Measurements from ENCODE around the gene ZMIZ2. TPM values are rescaled to one million over a fixed set of nuclear protein-coding genes. Genes with fewer than 3 reads are reported as not detected.
"Not testable (repeated sequence)": the region's sequence is repeated elsewhere in the genome, so short reads cannot be mapped to it uniquely, and the experiment has no call there.

ZMIZ2 gene
- total and polyA plus RNA-seq, 9 of the 15 experiments (the other 6 are each of a cell fraction or from before 2014, with no cell fraction given), result 0.13 to 40.3 (median 4.9) TPM

- TF ChIP-seq TCF7 (IDR thresholded peaks at IDR 0.05; ENCODE audit: borderline replicate concordance) (no peak), ZBTB33 (CRISPR knock-in tag; IDR thresholded peaks at IDR 0.05) (peak; percentile 37), VEZF1 (CRISPR knock-in tag; IDR thresholded peaks at IDR 0.05) (no peak), HNRNPUL1 (IDR thresholded peaks at IDR 0.05; ENCODE audit: low read length) (no peak), TAL1 (IDR thresholded peaks at IDR 0.05) (no peak), POLR2A (conservative IDR thresholded peaks at IDR 0.05) (peak; percentile 62; the same call in 1 of the 2 replicates)
These were observed 53.9 kb downstream of the ZMIZ2 start (continued) for GRCh38 chr7:44802418-44803025.

GRCh38 chr7:44803828-44804519, 55.3 kb downstream of the ZMIZ2 start:
- Histone ChIP-seq H3K36me3 (ENCODE audit: control insufficient read depth, insufficient read depth, low read length) (peaks cover 46% of the 10 kb centered on the region), H3K79me2 (ENCODE audit: control insufficient read depth, insufficient read depth, low read length) (peaks cover 19% of the 10 kb centered on the region), H4K20me1 (replicated peaks; ENCODE audit: control insufficient read depth, insufficient read depth, low read length) (peaks cover 15% of the 10 kb centered on the region)
- TF ChIP-seq ILF3 (IDR thresholded peaks at IDR 0.05; ENCODE audit: borderline replicate concordance), result peak; percentile 71; the same call in 1 of the 2 replicates
- TF ChIP-seq ZBTB26 (CRISPR knock-in tag; IDR thresholded peaks at IDR 0.05), result 0 out of 2 replicates have a peak, but pooled peaks have one; percentile 16
- peak; percentile 73; the same call in 1 of the 2 replicates for TF ChIP-seq POLR2AphosphoS2 (IDR thresholded peaks at IDR 0.05; ENCODE audit: low read length)
- TF ChIP-seq SUPT5H (IDR thresholded peaks at IDR 0.05), result peak; percentile 77
- TF ChIP-seq ZNF121 (CRISPR knock-in tag; conservative IDR thresholded peaks at IDR 0.05), result peak; percentile 54
- peak; percentile 76 for TF ChIP-seq POLR2A (conservative IDR thresholded peaks at IDR 0.05)
- peak; percentile 53; the same call in 1 of the 2 replicates for TF ChIP-seq POLR2G (IDR thresholded peaks at IDR 0.05; ENCODE audit: low read depth, low read length)
- 0 out of 2 replicates have a peak, but pooled peaks have one; percentile 43 for TF ChIP-seq HBP1 (CRISPR knock-in tag; IDR thresholded peaks at IDR 0.05)
- in situ Hi-C loops (cut with MboI); H3K4me2 ChIP-seq (ENCODE audit: insufficient read depth, low read length); DNase-seq (ENCODE audit: extremely low read depth in 1 of 4, low spot score in 3 of 4); H3K27ac ChIP-seq (ENCODE audit: extremely low read depth, low read depth, low read length); H3K4me1 ChIP-seq (replicated peaks in 1 of 2; ENCODE audit: control insufficient read depth in 2 of 2, insufficient read depth in 2 of 2, low read length in 2 of 2); intact Hi-C loops (cut with micrococcal nuclease); H3K9ac ChIP-seq (ENCODE audit: insufficient read depth in 1 of 2, low read depth in 2 of 2, low read length in 2 of 2); FAIRE-seq; BruUV-seq (replicated peaks); H2AFZ ChIP-seq (ENCODE audit: low read depth, low read length); CTCF ChIA-PET (ENCODE audit: low intra/inter-chr PET ratio); H3K9me3 ChIP-seq (replicated peaks; ENCODE audit: control insufficient read depth, insufficient read depth, low read depth, low read length); H3K9me1 ChIP-seq (ENCODE audit: control insufficient read depth, insufficient read depth, low read length); H3K4me3 ChIP-seq; H3K27me3 ChIP-seq (ENCODE audit: control insufficient read depth in 2 of 2, insufficient read depth in 2 of 2, low read length in 2 of 2): not testable (repeated sequence)
- 68% methylated on average over 10 of the region's 10 CpGs for WGBS (ENCODE audit: insufficient coverage, low coverage, missing lambda C conversion rate)
- ATAC-seq, result peak; percentile 33
- POLR2A ChIA-PET, result interaction anchor here (0.7 to 1.4 kb wide), 5 partner anchors 8 to 118 kb away, joined by 3 to 5 read pairs (median 3); no protein-coding TSS in a partner anchor
